Fibroblast of lung (primary cell): Measurements from ENCODE around the gene ALS2CL. TPM values are rescaled to one million over a fixed set of nuclear protein-coding genes. Genes with fewer than 3 reads are reported as not detected.

Experiments used
- DNase-seq, 2 donors: peaks; one replicate each; pipeline versions ENCODE4 v3.0.0 to v3.0.0-alpha.2; 2010; ENCODE audit warnings: low read depth in 2 of 2
- H2AFZ ChIP-seq: 2 replicates; pipeline ENCODE4 v1.5.1; 2012; ENCODE audit warnings: low read length, control low read depth, inconsistent platforms
- H3K27ac ChIP-seq: 2 replicates; pipeline ENCODE4 v1.5.1; 2011; ENCODE audit warnings: low read length, control low read depth; ENCODE audit not compliant: insufficient read depth
- H3K27me3 ChIP-seq: 2 replicates; pipeline ENCODE4 v1.5.1; 2011; ENCODE audit warnings: mild to moderate bottlenecking, low read length; ENCODE audit not compliant: control insufficient read depth, insufficient read depth
- H3K36me3 ChIP-seq: 2 replicates; pipeline ENCODE4 v1.5.1; 2011; ENCODE audit warnings: low read length; ENCODE audit not compliant: control insufficient read depth, insufficient read depth
- H3K4me1 ChIP-seq: 2 replicates; pipeline ENCODE4 v1.5.1; 2011; ENCODE audit warnings: low read length; ENCODE audit not compliant: control insufficient read depth, insufficient read depth; ENCODE audit errors: extremely low read depth
- H3K4me2 ChIP-seq: 2 replicates; pipeline ENCODE4 v1.5.1; 2011; ENCODE audit warnings: low read length, control low read depth; ENCODE audit not compliant: insufficient read depth; ENCODE audit errors: extremely low read depth
- H3K4me3 ChIP-seq, 4 experiments: fragments of 200-600 bp in 1 of 4; sonication (generic) in 1 of 4; replicated peaks in 1 of 4; 2 replicates each; pipeline ENCODE4 v1.5.1; 2011 to 2016; ENCODE audit warnings: low read length in 4 of 4, low read depth in 3 of 4, mild to moderate bottlenecking in 3 of 4, control low read depth in 2 of 4, inconsistent platforms in 1 of 4, mixed read lengths in 1 of 4; ENCODE audit not compliant: insufficient read depth in 1 of 4; ENCODE audit errors: control extremely low read depth in 1 of 4
- H3K79me2 ChIP-seq: 2 replicates; pipeline ENCODE4 v1.5.1; 2012; ENCODE audit warnings: mild to moderate bottlenecking, low read length, inconsistent platforms; ENCODE audit not compliant: control insufficient read depth, insufficient read depth
- H3K9ac ChIP-seq: 2 replicates; pipeline ENCODE4 v1.5.1; 2011; ENCODE audit warnings: mild to moderate bottlenecking, low read length, control low read depth; ENCODE audit not compliant: insufficient read depth
- H3K9me3 ChIP-seq: 2 replicates; pipeline ENCODE4 v1.5.1; 2012; ENCODE audit warnings: low read depth, low read length; ENCODE audit not compliant: control insufficient read depth, insufficient read depth
- H4K20me1 ChIP-seq: 2 replicates; pipeline ENCODE4 v1.5.1; 2011; ENCODE audit warnings: low read length; ENCODE audit not compliant: control insufficient read depth, insufficient read depth; ENCODE audit errors: extremely low read depth
- CTCF ChIP-seq, 2 donors: IDR thresholded peaks in 1 of 2; conservative IDR thresholded peaks in 1 of 2; 1 replicate in 1 of 2; 2 replicates in 1 of 2; pipeline ENCODE4 v1.5.1; 2011 to 2012; ENCODE audit warnings: low read length in 2 of 2, control low read depth in 1 of 2, inconsistent platforms in 1 of 2, low read depth in 1 of 2, mild to moderate bottlenecking in 1 of 2
- EZH2 ChIP-seq: IDR thresholded peaks from 2 replicates; pipeline ENCODE4 v1.5.1; 2012; ENCODE audit warnings: low read length, control low read depth, mild to moderate bottlenecking; ENCODE audit errors: missing control alignments
- polyA plus RNA-seq, 2 donors: library from polyadenylated mRNA; depleted of rRNA in 1 of 2; stranded (reverse) in 1 of 2; unstranded in 1 of 2; fragments of >200 nt; gene quantifications; 2 replicates each; pipeline ENCODE4 v1.2.1, GENCODE V29; 2011 to 2012; ENCODE audit warnings: missing spikeins in 1 of 2
- total RNA-seq: library from RNA; depleted of rRNA; stranded (reverse); fragments of >200 nt; gene quantifications from 2 replicates; pipeline ENCODE4 v1.2.1, GENCODE V29; 2014

The ALS2CL gene
- total and polyA plus RNA-seq, 2 donors (not counting 1 experiment from before 2014, with no cell fraction given) = 4.4 to 19.7 TPM

DNA sequence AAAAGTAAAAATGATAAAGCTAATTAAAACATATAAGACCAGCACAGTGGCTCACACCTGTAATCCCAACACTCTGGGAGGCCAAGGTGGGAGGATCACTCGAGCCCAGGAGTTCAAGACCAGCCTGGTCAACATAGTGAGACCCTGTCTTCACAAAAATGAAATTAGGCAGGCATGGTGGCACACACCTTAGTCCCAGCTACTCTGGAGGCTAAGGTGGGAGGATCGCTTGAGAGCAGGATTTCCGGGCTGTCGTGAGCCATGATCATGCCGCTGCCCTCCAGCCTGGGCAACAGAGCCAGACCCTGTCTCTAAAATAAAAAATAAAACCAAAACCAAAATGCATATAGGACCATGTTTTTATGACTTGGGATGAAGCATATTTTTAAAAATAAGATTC, 29.0 kb upstream of the ALS2CL start:
- Histone ChIP-seq H3K27me3 (peaks cover 4% of the 10 kb centered on the region), H4K20me1 (no peaks in the 10 kb centered on the region), H3K79me2 (no peaks in the 10 kb centered on the region), H3K27ac (no peak overlapping the region), H3K9ac (no peak overlapping the region), H3K4me1 (no peaks in the 10 kb centered on the region), H3K36me3 (no peaks in the 10 kb centered on the region), H3K9me3 (no peaks in the 10 kb centered on the region), H3K4me3 (no peak overlapping the region), H2AFZ (no peak overlapping the region), H3K4me2 (no peak overlapping the region)
- TF ChIP-seq CTCF (conservative IDR thresholded peaks at IDR 0.05 in 1 of 2, IDR thresholded peaks at IDR 0.05 in 1 of 2; ENCODE audit: low read depth in 1 of 2, low read length in 2 of 2) (no peak), EZH2 (no peak)
- DNase-seq = no peak

GRCh38 chr3:46721009-46721408, 27.5 kb upstream of the ALS2CL start:
- H4K20me1 ChIP-seq = no peaks in the 10 kb centered on the region
- H2AFZ ChIP-seq = no peak overlapping the region
- no peak overlapping the region for H3K4me2 ChIP-seq
- H3K9ac ChIP-seq = no peak overlapping the region
- H3K27me3 ChIP-seq = peaks cover 4% of the 10 kb centered on the region
- TF ChIP-seq CTCF (conservative IDR thresholded peaks at IDR 0.05 in 1 of 2, IDR thresholded peaks at IDR 0.05 in 1 of 2; ENCODE audit: low read depth in 1 of 2, low read length in 2 of 2) = no peak
- no peak for TF ChIP-seq EZH2
- no peak overlapping the region for H3K4me3 ChIP-seq
- no peaks in the 10 kb centered on the region for H3K4me1 ChIP-seq
- no peak overlapping the region for H3K27ac ChIP-seq
- no peaks in the 10 kb centered on the region for H3K9me3 ChIP-seq
- no peaks in the 10 kb centered on the region for H3K79me2 ChIP-seq
- no peaks in the 10 kb centered on the region for H3K36me3 ChIP-seq
- DNase-seq = no peak

DNA sequence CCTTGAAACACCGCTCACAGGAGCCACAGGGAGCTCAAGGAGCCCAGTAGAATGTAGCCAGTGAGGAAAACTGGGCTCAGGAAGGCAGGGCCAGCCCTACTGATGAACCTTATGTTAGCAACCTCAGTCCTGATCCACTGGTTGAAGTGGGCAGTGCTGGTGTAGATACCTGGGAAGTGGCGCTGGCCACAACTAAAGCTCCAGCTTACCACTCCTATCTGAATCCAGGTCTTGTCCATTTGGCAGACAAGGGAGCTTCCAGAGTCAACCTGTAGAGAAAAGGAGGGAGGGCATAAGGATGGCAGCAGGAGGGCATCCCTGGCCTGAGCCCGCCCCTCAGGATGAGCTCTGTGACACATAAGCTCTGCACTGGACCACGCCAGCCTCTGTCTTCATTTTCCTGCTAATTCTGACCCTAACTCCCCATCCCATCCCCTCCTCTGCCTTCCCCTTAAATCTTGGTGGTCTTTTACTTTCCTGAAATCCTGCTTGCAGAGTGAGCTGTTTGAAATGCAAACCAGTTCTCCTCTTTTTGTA, 26.3 kb upstream of the ALS2CL start:
- Histone ChIP-seq H3K27ac (no peak overlapping the region), H3K36me3 (no peaks in the 10 kb centered on the region), H2AFZ (no peak overlapping the region), H3K4me2 (no peak overlapping the region), H3K9me3 (no peaks in the 10 kb centered on the region), H3K4me3 (no peak overlapping the region), H3K4me1 (no peaks in the 10 kb centered on the region), H3K27me3 (peaks cover 4% of the 10 kb centered on the region), H4K20me1 (no peaks in the 10 kb centered on the region), H3K9ac (no peak overlapping the region), H3K79me2 (no peaks in the 10 kb centered on the region)
- no peak for DNase-seq
- TF ChIP-seq EZH2 = no peak
